H1 (cell line): Measurements from ENCODE around the gene DPYD. TPM values are rescaled to one million over a fixed set of nuclear protein-coding genes. Genes with fewer than 3 reads are reported as not detected.

ENCODE experiments used
- CTCF ChIA-PET: fragments of 300-600 bp; sonication (Branson Sonifier 250); formaldehyde crosslinking; loops from one replicate; lab custom pipeline; 2021; ENCODE audit not compliant: partially characterized antibody; lab: Charles Lee
- POLR2A ChIA-PET: fragments of 300-600 bp; sonication (Branson Sonifier 250); formaldehyde crosslinking; loops from one replicate; lab custom pipeline; 2021; ENCODE audit warnings: inconsistent platforms; ENCODE audit not compliant: partially characterized antibody; lab: Charles Lee
- DNase-seq, 2 experiments: peaks; one replicate each; pipeline versions ENCODE4 v3.0.0 to v3.0.0-alpha.2; 2010 to 2022; ENCODE audit warnings: low spot score in 2 of 2, low read depth in 1 of 2, mixed read lengths in 1 of 2
- FAIRE-seq: peaks from 2 replicates; lab custom pipeline; 2011; peaks lifted over from hg19 to GRCh38; lab: Jason Lieb, UNC
- H2AFZ ChIP-seq: 2 replicates; pipeline ENCODE4 v1.8.1; 2012; ENCODE audit warnings: low read length, inconsistent platforms
- H2AK5ac ChIP-seq: 2 replicates; pipeline ENCODE4 v1.6.1; 2013; ENCODE audit warnings: low read depth, low read length
- H2BK120ac ChIP-seq: replicated peaks from 2 replicates; pipeline ENCODE3; 2013; ENCODE audit warnings: low read depth, low read length, inconsistent platforms
- H2BK12ac ChIP-seq: 2 replicates; pipeline ENCODE4 v1.6.1; 2013; ENCODE audit warnings: low read depth, low read length
- H2BK15ac ChIP-seq: 2 replicates; pipeline ENCODE4 v1.6.1; 2013; ENCODE audit warnings: low read length
- H2BK20ac ChIP-seq: 2 replicates; pipeline ENCODE4 v1.6.1; 2013; ENCODE audit warnings: low read length
- H2BK5ac ChIP-seq: 2 replicates; pipeline ENCODE4 v1.6.1; 2013; ENCODE audit warnings: low read depth, low read length
- H3K14ac ChIP-seq: 2 replicates; pipeline ENCODE4 v1.6.1; 2013; ENCODE audit warnings: inconsistent platforms; ENCODE audit not compliant: insufficient read length
- H3K18ac ChIP-seq: 2 replicates; pipeline ENCODE4 v1.6.1; 2013; ENCODE audit warnings: low read length; ENCODE audit errors: extremely low read depth
- H3K23ac ChIP-seq: 2 replicates; pipeline ENCODE4 v1.6.1; 2013; ENCODE audit warnings: inconsistent platforms; ENCODE audit not compliant: insufficient read length
- H3K23me2 ChIP-seq: 2 replicates; pipeline ENCODE4 v1.6.1; 2013; ENCODE audit warnings: low read depth, low read length
- H3K27ac ChIP-seq: 2 replicates; pipeline ENCODE4 v1.6.1; 2011; ENCODE audit warnings: low read depth, low read length, inconsistent platforms
- H3K27me3 ChIP-seq, 4 experiments: replicated peaks in 1 of 4; 1 replicate in 1 of 4; 2 replicates in 3 of 4; pipeline versions ENCODE4 v1.6.1 to v1.8.1; 2011 to 2013; ENCODE audit warnings: low read length in 3 of 4, mild to moderate bottlenecking in 3 of 4, inconsistent platforms in 2 of 4, mixed read lengths in 2 of 4, moderate library complexity in 1 of 4; ENCODE audit not compliant: control insufficient read depth in 3 of 4, insufficient read depth in 3 of 4; ENCODE audit errors: extremely low read depth in 1 of 4
- H3K36me3 ChIP-seq, 4 experiments: 2 replicates each; pipeline versions ENCODE4 v1.6.1 to v1.8.1; 2011 to 2013; ENCODE audit warnings: mild to moderate bottlenecking in 4 of 4, low read length in 3 of 4, moderate library complexity in 2 of 4, control low read depth in 1 of 4, inconsistent platforms in 1 of 4; ENCODE audit not compliant: insufficient read depth in 4 of 4, control insufficient read depth in 2 of 4
- H3K4ac ChIP-seq: replicated peaks from 2 replicates; pipeline ENCODE3; 2013; ENCODE audit warnings: low read length, low read depth, mixed read lengths, inconsistent platforms; ENCODE audit not compliant: insufficient read length
- H3K4me1 ChIP-seq, 4 experiments: replicated peaks in 1 of 4; 1 replicate in 1 of 4; 2 replicates in 3 of 4; pipeline versions ENCODE4 v1.6.1 to v1.8.1; 2011 to 2013; ENCODE audit warnings: low read length in 3 of 4, inconsistent platforms in 2 of 4, mixed read lengths in 1 of 4; ENCODE audit not compliant: insufficient read depth in 4 of 4, control insufficient read depth in 3 of 4
- H3K4me2 ChIP-seq, 2 experiments: 2 replicates each; pipeline versions ENCODE4 v1.6.1 to v1.8.1; 2011 to 2013; ENCODE audit warnings: low read depth in 2 of 2, low read length in 2 of 2, control low read depth in 1 of 2, inconsistent platforms in 1 of 2, mild to moderate bottlenecking in 1 of 2; ENCODE audit not compliant: insufficient read depth in 1 of 2
- H3K4me3 ChIP-seq, 4 experiments: fragments of 200-600, 300-600 bp in 1 of 4; sonication (generic), shearing (Covaris generic), sonication (Bioruptor Twin) in 1 of 4; 2 replicates each; pipeline versions ENCODE4 v1.5.1 to v1.8.1; 2011 to 2016; ENCODE audit warnings: low read length in 4 of 4, low read depth in 3 of 4, control low read depth in 2 of 4, inconsistent platforms in 2 of 4, mild to moderate bottlenecking in 2 of 4, mixed read lengths in 1 of 4, moderate library complexity in 1 of 4; ENCODE audit not compliant: insufficient read depth in 2 of 4; ENCODE audit errors: extremely low read depth in 1 of 4
- H3K56ac ChIP-seq: replicated peaks from 2 replicates; pipeline ENCODE3; 2013; ENCODE audit warnings: low read depth, mild to moderate bottlenecking, mixed read lengths, low read length, inconsistent platforms; ENCODE audit not compliant: insufficient read length
- H3K79me1 ChIP-seq: 2 replicates; pipeline ENCODE4 v1.6.1; 2013; ENCODE audit warnings: low read depth, low read length, control low read depth
- H3K79me2 ChIP-seq, 2 experiments: 2 replicates each; pipeline versions ENCODE4 v1.6.1 to v1.8.1; 2012 to 2013; ENCODE audit warnings: low read length in 2 of 2, mild to moderate bottlenecking in 2 of 2, inconsistent platforms in 1 of 2; ENCODE audit not compliant: insufficient read depth in 2 of 2, control insufficient read depth in 1 of 2
- H3K9ac ChIP-seq, 4 experiments: replicated peaks in 1 of 4; 1 replicate in 1 of 4; 2 replicates in 3 of 4; pipeline versions ENCODE4 v1.6.1 to v1.8.1; 2011 to 2013; ENCODE audit warnings: low read depth in 3 of 4, low read length in 3 of 4, control low read depth in 2 of 4, mild to moderate bottlenecking in 2 of 4, moderate library complexity in 2 of 4, inconsistent platforms in 1 of 4; ENCODE audit errors: extremely low read depth in 1 of 4
- H3K9me3 ChIP-seq, 2 experiments: 2 replicates each; pipeline versions ENCODE4 v1.6.1 to v1.8.1; 2012 to 2013; ENCODE audit warnings: mild to moderate bottlenecking in 2 of 2, moderate library complexity in 2 of 2, control low read depth in 1 of 2, inconsistent platforms in 1 of 2, low read depth in 1 of 2, low read length in 1 of 2, mixed read lengths in 1 of 2; ENCODE audit not compliant: insufficient read depth in 2 of 2
- H4K20me1 ChIP-seq, 2 experiments: replicated peaks in 1 of 2; 2 replicates each; pipeline versions ENCODE3 to v1.8.1; 2011 to 2013; ENCODE audit warnings: inconsistent platforms in 2 of 2, low read length in 2 of 2, mild to moderate bottlenecking in 1 of 2; ENCODE audit not compliant: insufficient read depth in 2 of 2, control insufficient read depth in 1 of 2
- H4K5ac ChIP-seq: 2 replicates; pipeline ENCODE4 v1.6.1; 2013; ENCODE audit warnings: low read length, low read depth, mixed read lengths, inconsistent platforms; ENCODE audit not compliant: insufficient read length
- H4K8ac ChIP-seq: 2 replicates; pipeline ENCODE4 v1.8.0; 2013; ENCODE audit warnings: mild to moderate bottlenecking, moderate library complexity, low read length, inconsistent platforms; ENCODE audit not compliant: insufficient read depth; ENCODE audit errors: extremely low read depth
- H4K91ac ChIP-seq: replicated peaks from 2 replicates; pipeline ENCODE3; 2013; ENCODE audit warnings: low read length, mixed read lengths, inconsistent platforms; ENCODE audit not compliant: insufficient read length
- ATF2 ChIP-seq: IDR thresholded peaks from 2 replicates; pipeline ENCODE4 v1.6.1; 2012; ENCODE audit warnings: low read length, inconsistent platforms
- CBX8 ChIP-seq: fragments of 300-800, 300-1000 bp; sonication (generic); IDR thresholded peaks from 2 replicates; pipeline ENCODE4 v1.7.1; 2016; ENCODE audit warnings: low read depth, low read length, borderline replicate concordance
- KDM4A ChIP-seq: IDR thresholded peaks from one replicate; pipeline ENCODE4 v1.7.1; 2012; ENCODE audit warnings: low read depth, mild to moderate bottlenecking, moderate library complexity, low read length, inconsistent platforms; ENCODE audit not compliant: severe bottlenecking
- SIX5 ChIP-seq: IDR thresholded peaks from 2 replicates; pipeline ENCODE4 v1.6.1; 2011; ENCODE audit warnings: mild to moderate bottlenecking, low read depth, low read length
- WGBS, 2 experiments: shearing (Covaris generic) in 1 of 2; methylation state at CpG; one replicate each; pipeline versions ENCODE4 v1.1.6 to v1.1.7; 2013 to 2015; ENCODE audit warnings: low lambda C conversion rate in 2 of 2, mixed read lengths in 2 of 2, inconsistent platforms in 1 of 2, low coverage in 1 of 2, missing lambda C conversion rate in 1 of 2; ENCODE audit not compliant: insufficient replicate concordance in 2 of 2, insufficient coverage in 1 of 2, insufficient read length in 1 of 2; ENCODE audit errors: extremely low coverage in 1 of 2, missing lambda C conversion rate in 1 of 2; 5-methylcytosine and 5-hydroxymethylcytosine counted together
- polyA plus RNA-seq, 7 experiments: library from polyadenylated mRNA; depleted of rRNA in 3 of 7; stranded (reverse) in 5 of 7; unstranded in 2 of 7; fragments of >200 nt in 5 of 7; fragments of 200-250 nt in 2 of 7; gene quantifications; 1 replicate in 5 of 7; 2 replicates in 1 of 7; 4 replicates in 1 of 7; pipeline versions ENCODE4 v1.2.1 to v1.2.3, GENCODE V29; 2011 to 2013; ENCODE audit warnings: missing spikeins in 2 of 7, mixed read lengths in 2 of 7
- total RNA-seq: library from RNA; stranded (reverse); fragmentation: NEBNext Ultra II Directional; extraction: Animal tissue kit (Norgen Biotek cat#: 25700); gene quantifications from 2 replicates; pipeline ENCODE4 v1.2.1, GENCODE V29; 2021

Gene DPYD
- total and polyA plus RNA-seq, 2 of the 8 experiments (the other 6 are each of a cell fraction or from before 2014, with no cell fraction given), result 0.29 to 0.73 TPM

- Histone ChIP-seq H3K4me1 (no peaks in the 10 kb centered on the region), H3K9ac (no peak overlapping the region), H2AK5ac (no peak overlapping the region), H3K79me2 (no peaks in the 10 kb centered on the region), H4K8ac (no peak overlapping the region), H3K4ac (no peak overlapping the region), H2BK5ac (no peak overlapping the region), H3K27me3 (no peaks in the 10 kb centered on the region), H4K91ac (no peak overlapping the region), H3K56ac (no peak overlapping the region), H4K20me1 (no peaks in the 10 kb centered on the region), H2BK15ac (no peak overlapping the region), H3K9me3 (no peaks in the 10 kb centered on the region), H2BK12ac (no peak overlapping the region), H3K4me2 (no peak overlapping the region), H3K36me3 (no peaks in the 10 kb centered on the region), H3K4me3 (no peak overlapping the region), H3K79me1 (no peaks in the 10 kb centered on the region), H4K5ac (no peak overlapping the region), H3K14ac (no peak overlapping the region), H2AFZ (no peak overlapping the region), H3K23ac (no peak overlapping the region), H3K23me2 (no peaks in the 10 kb centered on the region), H2BK20ac (no peak overlapping the region), H2BK120ac (no peak overlapping the region), H3K18ac (no peak overlapping the region), H3K27ac (no peak overlapping the region)
- TF ChIP-seq CBX8 (no peak), ATF2 (no peak), KDM4A (no peak), SIX5 (no peak)
- ChIA-PET CTCF (interaction anchor here (0.5 kb wide), 1 partner anchor 159 kb away, joined by 3 read pairs; no protein-coding TSS in a partner anchor), POLR2A (no interaction called here)
- DNase-seq, result no peak
- 88% methylated on average over 1 of the region's 1 CpG; no CpG with 5 or more reads in 1 of the 2 experiments for WGBS, 2 experiments
- FAIRE-seq, result no peak
These were observed 762.8 kb downstream of the DPYD start for GRCh38 chr1:97157991-97158390.
